GM21576 (cell line): Measurements from ENCODE around the gene INPP5A.
"Not testable (repeated sequence)": the region's sequence is repeated elsewhere in the genome, so short reads cannot be mapped to it uniquely, and the experiment has no call there.

ENCODE experiments used
- ATAC-seq: cut with Tn5 transposase; IDR thresholded peaks from one replicate; pipeline ENCODE4 v1.9.1; 2021; ENCODE audit warnings: mild to moderate bottlenecking, moderate library complexity; ENCODE audit not compliant: unreplicated experiment

INPP5A gene

GRCh38 chr10:132699411-132700155 is 162.0 kb downstream of the INPP5A start:
- no peak for ATAC-seq

GRCh38 chr10:132700156-132701098 is 162.8 kb downstream of the INPP5A start:
- ATAC-seq = no peak

DNA sequence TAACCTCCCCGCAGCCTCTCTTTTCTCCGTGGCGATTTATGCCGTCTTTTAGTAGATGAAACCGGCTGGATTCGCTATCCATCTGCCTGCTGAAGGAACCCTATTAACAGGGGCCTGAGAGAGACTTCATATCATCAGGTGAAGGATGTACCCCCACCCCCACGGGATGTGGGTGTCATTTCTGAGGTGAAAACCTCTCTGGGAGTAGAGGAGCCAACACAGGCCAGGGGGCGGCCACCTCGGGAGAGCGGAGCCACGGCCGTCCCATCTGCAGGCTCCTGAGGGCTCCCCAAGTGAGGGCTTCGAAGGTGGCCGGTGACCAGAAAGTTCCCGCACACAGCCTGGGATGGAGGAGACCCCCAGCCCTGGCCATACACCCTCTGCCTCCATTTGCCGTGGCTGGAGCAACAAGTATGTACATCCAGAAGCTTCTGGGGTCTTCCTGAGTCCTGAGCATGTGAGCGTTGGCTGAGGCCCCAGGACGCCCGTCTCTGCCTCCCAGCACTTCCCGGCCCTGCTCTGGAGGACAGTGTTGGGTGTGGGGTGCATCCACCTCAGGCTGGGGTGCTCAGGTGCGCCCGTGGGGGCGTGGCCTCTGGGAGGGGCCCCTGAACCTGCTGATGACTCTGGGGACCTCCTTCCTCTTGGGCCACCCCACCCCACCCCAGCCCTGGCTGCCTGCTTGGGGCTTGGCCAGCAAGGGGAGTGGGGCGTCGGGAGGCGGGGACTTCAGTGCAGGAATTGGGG is 163.7 kb downstream of the INPP5A start:
- no peak for ATAC-seq

DNA sequence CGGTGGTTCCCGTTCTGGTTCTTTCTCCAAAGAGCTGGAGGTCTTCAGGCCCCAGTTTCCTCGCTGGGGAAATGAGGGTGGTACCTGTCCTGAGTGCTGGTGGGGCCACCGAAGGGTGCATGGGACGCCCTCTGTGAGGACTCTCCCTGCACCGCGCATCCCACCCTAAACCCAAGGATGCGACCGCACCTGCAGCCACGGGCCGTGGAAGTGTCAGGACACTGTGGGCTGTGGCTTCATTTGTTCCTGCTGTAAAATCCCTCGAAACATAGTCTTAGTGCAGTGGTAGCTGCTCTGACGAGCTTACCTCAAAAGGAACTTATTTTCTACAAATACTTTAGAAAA is 164.2 kb downstream of the INPP5A start:
- ATAC-seq = no peak

- ATAC-seq = no peak
Measured at GRCh38 chr10:132702601-132703418, 165.2 kb downstream of the INPP5A start.

DNA sequence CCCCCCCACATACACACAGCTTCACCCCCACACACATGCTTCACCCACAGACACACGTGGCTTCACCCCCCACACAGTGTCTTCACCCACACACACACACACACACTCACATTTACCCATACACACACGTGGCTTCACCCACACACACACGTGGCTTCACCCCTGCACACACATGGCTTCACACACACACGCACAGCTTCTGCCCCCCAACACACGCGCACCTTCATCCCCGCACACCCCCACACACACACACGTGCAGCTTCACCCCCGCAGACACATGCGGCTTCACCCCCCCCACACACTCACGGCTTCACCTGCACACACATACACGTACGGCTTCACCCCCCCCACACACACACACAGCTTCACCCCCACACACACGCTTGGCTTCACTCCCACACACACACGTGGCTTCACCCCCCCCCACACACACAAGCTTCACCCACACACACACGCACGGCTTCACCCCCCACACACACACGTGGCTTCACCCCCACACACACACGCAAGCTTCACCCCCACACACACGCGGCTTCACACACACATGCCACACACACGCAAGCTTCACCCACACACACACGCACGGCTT is 165.9 kb downstream of the INPP5A start:
- ATAC-seq = no peak

DNA sequence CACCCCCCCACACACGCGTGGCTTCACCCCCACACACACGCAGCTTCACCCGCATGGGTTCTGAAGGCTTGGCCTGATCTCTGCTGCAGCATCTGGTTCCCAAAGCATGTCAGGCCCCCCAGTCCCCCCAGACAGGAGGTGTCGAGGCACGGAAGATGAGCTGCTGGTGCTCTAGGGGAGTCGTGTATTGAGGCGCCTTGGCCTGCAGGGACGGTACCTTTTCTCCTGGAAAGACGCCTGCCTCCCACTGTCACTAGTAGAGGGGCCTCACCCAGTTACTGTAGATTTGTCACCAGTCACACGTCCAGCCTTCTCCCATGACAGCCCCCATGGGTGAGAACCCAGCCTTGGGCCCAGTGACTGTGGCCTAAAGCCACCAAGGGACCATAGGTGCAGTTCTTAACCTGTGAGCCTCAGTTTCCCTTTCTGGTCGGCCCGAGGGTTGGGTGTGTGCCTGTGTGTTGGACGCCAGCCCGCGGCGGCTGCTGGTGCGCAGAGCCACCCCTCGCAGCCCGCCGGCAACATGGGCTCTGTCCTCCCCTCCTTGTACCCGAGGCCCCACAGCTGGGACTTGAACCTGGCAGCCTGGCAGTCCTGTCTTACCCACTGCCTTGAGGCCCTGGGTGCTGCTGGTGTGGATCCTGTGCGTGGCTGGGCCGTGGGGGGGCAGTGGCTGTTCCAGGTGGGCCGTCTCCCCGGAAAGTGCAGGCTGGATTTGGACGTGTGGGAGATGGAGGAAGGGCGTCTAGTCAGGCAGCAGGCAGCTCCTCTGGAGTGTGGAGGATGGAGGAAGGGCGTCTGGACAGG is 166.6 kb downstream of the INPP5A start:
- ATAC-seq = no peak

- not testable (repeated sequence) for ATAC-seq
Measured at GRCh38 chr10:132704815-132705064, 167.2 kb downstream of the INPP5A start.

DNA sequence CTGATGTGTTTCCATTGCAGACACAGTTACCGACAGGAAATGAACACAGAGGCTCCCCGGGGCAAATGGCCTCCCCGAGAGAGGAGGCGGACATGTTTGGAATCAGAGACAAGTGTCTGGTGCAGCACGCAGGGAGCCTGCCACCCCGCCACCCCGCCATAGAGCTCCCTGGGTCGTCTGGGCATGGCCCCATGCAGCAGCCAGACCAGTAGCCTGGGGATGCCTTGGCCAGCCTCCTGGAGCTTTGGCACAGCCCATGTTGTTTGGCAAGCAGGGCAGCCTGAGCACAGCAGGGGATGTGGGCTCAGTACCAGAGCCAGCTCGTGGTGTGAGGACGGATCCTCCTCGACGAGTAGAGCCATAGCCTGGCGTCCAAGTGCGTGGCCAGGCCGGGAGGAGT is 167.6 kb downstream of the INPP5A start:
- no peak for ATAC-seq

DNA sequence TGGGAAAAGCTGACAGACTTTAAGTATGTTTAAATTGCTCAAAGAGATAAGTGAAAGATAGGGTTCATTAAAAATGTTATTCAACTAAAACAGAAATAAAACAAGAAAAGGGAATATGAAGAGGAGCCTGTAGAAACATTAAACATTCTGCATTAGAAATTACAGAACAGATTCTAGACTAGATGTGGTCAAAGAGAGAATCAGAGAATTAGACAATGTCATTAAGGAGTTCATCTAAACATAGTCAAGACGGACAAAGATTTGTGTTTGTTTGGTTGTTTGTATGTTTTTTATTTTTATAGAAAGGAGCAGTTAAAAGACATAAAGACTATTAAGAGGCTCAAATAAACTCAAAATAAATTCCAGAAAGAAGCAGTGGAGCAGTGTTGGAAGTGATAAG is 168.4 kb downstream of the INPP5A start:
- no peak for ATAC-seq

GRCh38 chr10:132706701-132707100 is 169.1 kb downstream of the INPP5A start:
- ATAC-seq = no peak

DNA sequence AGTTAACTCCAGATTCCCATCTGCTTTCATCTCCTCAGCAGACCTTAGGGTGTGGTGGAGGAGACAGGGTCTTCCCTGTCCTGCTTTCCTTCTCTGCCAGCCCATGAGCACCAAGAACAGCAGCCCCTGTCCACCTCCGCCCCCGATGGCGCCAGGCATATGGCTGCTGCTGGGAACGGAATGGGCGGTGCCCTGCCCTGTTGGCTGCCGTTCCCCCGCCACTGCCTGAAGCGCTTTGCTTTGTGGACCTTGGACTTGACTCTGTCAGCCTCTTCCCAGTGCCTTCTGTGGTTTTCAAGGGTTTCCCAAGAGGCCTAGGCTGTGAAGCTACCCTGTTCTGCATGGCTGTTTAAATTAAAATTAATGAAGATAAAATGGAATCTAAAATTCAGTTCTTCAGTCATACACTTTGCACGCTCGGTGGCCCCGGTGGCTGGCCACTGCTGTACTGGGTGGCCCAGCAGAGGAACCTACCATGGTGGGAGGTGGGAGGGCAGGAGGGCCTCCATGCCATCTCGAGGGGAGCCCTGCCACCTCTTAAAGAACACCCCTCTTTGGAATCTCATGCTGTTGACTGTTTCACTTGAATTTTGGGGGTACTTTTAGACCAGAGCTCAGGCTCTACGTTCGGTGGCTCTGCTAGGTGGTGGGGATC is 169.7 kb downstream of the INPP5A start:
- no peak for ATAC-seq

DNA sequence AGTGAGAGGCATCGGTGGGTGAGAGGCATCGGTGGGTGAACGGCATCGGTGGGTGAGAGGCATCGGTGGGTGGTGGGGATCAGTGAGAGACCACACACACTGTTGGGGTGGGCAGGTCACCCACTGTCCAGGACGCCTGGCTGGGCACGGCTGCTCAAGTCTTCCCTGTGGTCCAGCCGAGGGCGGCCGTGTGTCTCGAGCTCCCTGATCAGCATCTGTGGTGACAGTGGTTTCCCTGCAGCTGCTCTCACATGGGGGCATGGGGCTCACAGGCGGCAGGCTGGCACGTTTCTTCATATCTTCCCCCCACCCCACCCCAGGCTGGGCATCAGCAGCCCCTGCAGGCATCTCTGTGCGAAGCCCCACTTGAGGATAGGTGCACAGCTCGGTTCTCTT is 170.2 kb downstream of the INPP5A start:
- no peak for ATAC-seq

DNA sequence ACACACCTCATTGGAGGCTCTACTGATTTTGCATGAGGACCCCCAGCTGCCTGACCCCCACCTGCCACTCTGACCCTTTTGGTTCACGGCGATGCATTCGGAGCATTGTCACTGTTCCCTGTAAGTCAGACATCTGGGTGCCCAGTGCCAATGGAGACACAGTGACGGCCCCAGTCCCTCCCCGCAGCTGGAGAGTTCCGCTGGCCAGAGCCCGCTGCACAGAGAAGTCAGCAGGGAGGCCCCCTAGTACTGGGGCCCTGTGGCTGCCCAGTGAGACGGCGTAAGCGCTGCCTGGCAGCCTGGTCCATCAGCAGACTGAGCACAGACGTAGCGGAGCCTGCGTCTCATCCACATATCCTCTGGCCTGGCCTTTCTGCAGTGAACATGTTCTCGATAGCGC is 170.9 kb downstream of the INPP5A start:
- no peak for ATAC-seq

- no peak for ATAC-seq
Measured at GRCh38 chr10:132708936-132709335, 171.3 kb downstream of the INPP5A start.

DNA sequence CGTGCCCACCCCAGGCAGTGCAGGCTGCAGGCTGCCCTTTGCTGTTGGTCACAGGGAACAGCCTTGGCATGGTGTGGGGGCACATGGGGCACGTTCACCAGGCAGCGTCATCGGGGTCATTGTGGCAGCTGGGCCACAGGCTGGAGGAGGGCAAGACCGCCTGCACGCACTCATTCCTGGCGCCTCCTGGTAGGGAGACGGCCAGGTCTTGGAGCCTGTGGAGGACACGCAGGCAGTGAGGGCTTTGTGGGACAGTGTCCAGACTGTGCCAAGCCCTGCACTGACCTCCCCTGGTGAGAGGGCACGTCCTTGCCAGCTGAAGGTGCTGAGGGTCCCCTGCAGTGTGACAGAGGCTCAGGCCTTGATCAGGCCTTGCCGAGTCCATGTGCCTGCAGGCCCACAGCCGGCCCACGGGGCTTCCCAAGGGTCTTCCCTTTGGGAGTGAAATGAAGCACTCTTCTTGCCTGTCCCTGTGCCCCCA is 171.9 kb downstream of the INPP5A start:
- no peak for ATAC-seq

- ATAC-seq = no peak
Measured at GRCh38 chr10:132710036-132710686, 172.6 kb downstream of the INPP5A start.

DNA sequence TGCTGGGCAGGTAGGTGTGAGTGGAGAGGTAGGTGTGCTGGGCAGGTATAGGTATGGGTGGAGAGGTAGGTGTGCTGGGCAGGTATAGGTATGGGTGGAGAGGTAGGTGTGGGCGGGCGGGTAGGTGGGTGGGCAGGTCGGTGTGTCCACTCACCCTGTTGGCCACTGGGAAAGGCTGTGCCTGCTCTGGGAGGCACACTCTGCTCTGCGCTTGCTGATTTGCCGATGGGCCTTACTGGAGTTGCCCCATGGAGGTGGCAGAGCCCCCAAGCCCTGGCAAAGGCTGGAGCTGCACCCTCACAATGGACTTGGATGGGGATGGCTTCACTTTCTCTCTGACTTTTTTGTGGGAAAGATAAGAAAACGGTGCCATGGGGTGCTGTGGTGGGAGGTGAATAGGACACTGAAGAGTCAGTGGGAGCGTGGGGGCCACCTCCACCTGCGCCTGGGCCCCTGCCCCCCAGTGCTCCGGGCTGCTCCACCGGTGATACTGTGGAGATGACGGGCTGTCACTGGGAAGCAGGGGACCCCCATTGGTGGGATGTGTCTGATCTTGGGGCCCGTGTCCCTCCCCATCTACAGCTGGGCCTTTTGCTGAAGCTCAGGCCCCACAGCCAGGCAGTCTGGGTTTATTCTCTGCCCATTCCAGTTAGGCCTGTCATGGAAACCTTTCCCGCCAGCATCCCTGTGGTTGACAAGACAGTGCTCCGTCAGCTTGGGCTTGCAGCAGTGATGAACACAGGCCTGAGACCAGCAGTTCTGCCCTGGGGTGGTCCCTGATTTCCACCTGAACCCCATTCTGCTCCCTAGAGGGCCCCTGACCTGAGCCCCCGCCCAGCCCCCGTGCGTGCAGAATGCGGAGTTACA is 173.4 kb downstream of the INPP5A start:
- ATAC-seq = no peak
